Stimulated activated CD4-positive, alpha-beta T cell treated with anti-CD3 and anti-CD28 coated beads, Interleukin-2, amount 100 ng/mL, for 48 hours (primary cell): ENCODE results near the gene EVL.
A peak's percentile ranks its signal among the peaks of the same experiment; 100 is the strongest.

Experiments
- DNase-seq, 2 donors: peaks; one replicate each; pipeline ENCODE4 v3.0.0-alpha.2; 2020

EVL gene

DNA sequence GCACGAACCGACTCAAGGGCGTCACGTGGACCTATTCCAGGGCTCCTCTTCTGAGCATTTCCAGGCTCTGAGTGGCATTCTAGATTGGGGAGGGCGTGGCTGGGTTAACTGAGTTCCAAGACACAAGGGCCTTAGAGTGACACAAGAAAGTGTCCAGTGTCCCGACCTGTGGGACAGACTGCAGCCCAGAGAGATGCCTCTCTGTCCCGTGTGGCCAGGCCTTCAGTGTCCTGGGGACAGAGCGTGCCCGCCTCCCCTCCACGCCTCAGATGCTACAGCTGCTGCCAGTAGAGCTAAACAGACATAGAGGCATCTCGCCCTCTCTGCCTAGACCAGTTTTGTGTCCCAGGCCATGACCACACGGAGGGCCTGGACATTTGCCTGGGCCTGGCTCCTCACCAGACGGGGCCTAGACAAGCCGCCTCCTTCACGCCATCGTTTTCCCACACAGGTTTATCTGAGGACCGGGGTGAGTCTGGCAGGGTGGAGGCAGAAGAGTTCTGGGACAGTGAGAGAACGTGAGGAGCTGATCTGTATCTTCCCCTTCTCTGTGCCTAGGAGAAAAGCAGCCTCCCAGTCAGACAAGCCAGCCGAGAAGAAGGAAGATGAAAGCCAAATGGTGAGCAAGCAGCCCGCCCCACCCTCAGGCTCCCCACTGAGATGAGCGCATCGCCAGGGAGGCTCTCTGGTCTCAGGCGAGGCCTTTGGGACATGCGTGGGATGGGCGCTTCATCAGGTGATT, 67.1 kb downstream of the EVL start:
- DNase-seq: no peak

DNA sequence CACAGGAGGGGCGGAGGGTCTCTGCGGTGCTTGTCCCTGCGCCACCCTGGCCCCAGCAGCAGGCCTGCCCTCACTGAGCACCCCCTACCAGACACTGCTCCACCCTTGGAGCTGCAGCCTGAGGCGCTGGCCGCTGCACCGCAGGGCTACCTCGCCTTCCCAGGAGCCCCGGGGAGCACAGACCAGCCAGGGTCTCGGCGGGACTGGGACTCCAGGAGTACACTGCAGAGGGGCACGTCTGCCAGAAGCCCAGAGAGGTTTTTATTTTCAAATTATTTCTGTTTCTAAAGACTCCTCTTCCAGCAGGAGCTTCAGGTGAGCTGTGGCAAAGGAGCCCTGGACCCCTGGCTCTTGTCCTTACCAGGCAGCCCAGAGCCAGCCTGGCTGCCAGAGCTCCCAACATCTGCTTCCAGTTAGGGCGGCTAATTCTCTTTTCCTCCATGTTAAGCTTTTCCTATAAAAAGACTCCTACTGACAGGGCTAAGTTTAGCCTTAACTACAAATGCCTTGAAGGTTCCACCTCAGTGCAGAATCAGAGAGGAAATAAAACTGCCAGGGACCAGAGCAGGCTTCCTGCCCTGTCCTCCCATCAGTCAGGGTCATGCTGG, 67.8 kb downstream of the EVL start:
- no peak for DNase-seq

DNA sequence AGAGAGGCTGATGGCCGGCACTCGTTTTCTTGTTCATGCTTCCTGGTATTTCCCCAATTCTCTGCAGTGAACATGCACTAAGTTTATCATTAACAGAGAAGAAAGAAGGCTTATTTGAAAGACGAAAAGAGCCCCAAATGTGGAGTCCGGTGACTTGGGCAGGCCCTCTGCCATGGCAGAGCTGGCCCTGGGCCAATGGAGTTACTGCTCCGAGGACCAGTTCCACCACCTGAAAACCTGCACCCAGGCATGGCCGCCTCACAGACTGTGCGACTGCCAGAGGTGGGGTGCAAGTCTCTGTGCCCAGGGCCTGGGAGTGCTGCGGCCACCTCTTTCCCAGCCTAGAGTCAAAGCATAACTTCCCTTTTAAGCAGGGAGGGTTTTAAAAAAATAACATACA, 69.4 kb downstream of the EVL start:
- no peak for DNase-seq

DNA sequence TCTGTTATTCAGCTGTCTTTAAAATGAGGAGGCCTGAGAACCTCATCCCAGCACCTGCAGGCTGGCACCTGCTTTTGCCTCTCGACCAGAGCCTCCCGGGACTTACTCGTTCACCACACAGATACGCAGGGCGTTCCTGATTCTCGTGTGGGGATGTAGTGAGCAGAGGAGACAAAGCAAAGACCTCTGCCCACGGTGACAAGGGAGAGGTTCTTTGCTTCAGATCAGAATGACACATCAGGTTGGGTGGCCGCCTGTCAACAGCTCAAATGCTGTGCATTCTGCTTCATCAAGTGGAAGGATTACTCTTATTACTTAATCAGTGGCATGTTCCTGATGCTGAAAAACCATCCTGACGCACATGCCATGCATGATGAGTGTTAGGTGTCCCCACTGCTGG, 69.9 kb downstream of the EVL start:
- no peak for DNase-seq

DNA sequence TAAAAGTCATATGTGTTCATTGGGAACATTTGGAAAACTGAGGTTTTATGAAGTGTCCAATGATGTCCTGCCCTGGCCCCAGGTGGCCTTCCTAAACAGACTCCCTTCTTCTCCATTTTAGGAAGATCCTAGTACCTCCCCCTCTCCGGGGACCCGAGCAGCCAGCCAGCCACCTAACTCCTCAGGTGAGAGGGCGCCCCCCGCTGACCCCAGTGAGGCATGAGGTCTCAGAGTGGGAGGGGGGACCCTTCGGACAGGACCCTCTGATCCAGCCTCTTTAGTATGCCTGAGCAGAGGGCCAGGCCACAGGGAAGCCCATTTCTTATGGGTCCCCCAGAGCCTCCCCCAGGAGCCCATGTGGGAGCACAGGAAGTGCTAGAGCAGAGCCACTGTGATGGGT, 70.6 kb downstream of the EVL start:
- no peak for DNase-seq

DNA sequence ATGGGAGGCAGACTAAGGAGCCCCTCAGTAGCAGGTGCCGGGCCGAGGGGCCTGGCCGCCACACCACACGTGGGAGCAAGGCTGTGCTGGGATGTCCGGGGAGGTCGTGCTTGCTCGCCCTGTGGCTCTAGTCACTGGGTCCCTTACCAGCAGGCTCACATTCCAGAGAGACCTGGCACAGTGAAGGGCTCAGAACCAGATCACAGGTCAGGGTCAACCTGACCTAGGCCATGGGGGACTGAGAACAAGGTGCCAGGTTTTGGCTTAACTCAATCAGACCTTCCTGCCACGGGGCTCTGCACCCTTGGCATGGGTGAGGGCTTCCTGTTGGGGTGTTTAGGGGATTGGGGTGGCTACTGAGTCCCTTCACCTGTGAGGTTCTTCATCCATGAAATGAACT, 72.0 kb downstream of the EVL start:
- no peak for DNase-seq

DNA sequence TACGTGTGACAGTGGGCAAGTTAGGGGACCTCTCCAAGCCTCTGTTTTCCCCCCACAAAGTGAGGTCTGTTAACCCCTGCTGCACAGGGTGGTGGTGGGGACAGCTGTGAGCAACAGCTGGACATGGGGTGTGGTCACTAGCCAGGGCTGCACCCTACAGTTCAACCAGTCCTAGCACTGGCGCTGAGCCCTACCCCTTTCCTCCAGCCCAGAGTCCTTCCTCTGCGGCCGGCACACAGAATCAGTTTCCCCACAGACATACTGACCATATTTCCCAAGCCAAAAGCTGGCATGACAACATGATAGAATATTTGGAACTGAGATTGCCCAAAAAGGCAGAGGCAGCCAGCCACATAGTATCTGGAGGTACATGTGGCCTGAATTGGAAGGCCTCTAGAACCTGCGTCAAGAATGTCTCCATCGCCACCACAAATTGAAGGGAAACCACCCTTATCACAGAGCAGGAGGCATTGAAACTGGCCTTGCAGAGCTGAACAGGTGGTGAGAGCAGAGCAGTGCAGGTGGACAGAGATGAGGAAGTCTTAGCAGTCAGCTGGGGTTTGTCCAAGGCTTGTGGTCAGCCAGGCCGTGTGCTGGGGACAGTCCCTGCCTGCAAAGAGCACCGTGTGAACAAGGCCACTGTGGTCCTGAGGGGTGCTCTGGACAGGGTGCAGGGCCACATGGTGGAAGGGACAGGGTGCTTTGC, 73.0 kb downstream of the EVL start:
- no peak for DNase-seq

DNA sequence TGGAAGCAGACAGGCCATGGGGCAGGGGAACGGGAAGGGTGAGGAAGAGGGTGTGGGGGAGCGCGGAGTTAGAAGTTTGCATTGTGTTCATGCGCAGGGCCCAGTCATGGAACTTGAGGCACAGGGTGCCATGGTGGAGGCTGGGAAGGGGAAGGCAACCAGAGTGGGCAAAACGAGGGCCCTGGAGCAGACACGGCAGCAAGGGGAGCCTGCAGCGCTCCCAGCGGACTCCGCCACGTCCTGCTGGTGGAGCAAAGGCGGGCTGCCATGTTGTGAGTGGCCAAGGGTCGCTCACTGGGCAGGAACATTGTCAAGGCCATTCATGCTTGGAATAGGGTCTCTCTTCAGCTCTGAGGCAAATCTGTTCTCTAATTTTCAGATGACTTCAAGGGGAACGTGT, 73.7 kb downstream of the EVL start:
- DNase-seq: no peak

DNA sequence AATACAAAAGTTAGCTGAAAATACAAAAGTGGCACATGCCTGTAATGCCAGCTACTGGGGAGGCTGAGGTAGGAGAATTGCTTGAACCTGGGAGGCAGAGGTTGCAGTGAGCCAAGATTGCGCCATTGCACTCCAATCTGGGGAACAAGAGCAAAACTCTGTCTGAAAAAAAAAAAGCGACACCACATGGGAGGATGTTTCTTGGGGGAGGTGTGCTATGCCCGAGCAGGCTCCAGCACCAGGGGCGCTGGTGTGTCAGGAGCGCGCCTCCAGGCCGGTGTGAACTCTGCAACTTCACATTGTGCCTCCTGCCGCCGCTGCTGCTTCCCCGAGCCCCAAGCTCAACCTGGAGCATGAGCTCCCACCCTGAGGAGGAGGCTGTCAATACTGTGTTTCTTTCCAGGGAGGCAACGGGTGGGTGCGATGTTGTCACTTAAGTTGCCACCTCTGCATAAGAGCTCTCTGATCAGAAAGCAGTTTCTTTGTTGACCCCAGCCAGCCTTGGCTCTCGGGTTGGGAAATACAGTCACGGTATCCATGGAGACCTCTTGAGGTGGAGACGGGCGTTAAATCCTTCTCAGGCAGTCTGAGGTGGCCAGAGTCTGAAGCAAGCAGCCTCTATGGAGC, 75.3 kb downstream of the EVL start:
- no peak for DNase-seq

DNA sequence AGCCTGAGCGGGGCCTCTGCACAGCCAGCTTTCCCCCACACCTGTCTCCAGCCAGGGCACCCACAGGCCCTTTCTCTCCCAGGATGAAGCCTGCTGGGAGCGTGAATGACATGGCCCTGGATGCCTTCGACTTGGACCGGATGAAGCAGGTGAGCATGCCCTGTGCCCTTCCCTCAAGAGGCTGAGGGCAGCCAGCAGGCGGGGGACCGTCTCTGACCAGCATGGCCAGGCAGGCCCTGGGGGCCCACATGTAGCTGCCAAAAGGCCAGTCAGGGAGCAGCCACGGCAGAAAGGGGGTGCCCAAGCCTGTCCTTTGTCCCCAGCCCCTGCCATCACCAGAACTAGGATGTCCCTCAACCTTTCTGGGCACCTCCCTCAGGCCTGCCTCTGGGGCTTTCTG, 75.9 kb downstream of the EVL start:
- no peak for DNase-seq

DNA sequence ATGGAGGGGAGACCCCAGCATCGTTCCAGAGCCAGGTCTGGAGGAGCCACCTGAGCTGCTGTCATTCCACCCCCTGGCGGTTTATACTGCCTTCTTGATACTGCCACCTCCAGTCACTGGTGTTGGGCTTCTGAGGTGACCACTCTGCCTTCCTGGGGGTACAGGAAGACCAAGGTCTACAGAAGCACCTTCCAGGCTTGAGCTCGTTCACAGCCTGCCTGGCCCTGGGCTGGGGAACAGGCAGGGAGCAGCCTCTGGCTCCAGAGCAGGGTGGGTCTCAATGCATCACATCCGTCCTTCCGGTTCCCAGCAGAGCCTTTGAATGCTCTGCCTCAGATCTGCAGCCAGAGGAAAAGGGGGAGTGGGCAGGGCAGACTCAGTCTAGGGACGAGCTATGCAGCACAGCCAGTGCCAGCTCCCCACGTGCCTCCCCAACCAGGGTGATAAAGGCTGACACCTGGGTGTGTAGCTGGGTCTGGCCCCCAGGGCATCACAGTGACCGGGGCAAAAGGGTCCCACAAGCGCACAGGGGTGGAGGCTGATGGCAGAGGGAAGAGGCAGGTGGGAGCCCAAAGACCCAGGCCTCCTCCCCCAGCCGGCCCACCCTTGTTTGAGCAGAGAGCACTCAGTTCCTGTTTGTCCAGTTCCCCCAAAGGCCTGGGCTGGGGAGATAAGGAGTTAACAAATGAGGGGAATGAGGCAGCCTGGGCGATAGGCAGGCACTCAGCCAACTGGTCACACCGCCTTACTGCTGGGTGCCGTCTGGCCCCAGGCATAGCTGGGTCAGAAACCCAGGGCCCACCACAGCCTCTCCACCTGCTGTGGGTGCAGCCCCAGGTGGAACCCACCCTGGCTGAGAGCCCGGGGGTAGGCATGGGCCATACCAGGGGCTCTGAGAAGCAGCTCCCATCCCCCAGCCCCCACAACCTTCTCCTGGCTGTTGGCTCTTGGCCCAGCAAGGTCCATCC, 77.1 kb downstream of the EVL start:
- DNase-seq: no peak

DNA sequence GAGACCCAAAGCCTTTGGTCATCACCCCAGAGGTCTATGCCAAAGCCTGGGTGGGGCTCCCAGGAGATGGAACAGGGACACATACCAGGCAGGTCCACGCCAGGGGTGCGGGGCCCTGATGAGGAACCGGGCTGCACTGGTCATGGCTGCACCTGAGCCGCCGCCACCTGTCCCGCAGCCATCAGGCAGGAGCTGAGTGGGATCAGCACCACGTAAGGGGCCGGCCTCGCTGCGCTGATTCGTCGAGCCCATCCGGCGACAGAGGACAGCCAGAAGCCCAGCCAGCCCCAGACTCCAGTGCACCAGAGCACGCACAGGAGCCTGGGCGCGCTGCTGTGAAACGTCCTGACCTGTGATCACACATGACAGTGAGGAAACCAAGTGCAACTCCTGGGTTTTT, 78.3 kb downstream of the EVL start:
- no peak for DNase-seq

DNA sequence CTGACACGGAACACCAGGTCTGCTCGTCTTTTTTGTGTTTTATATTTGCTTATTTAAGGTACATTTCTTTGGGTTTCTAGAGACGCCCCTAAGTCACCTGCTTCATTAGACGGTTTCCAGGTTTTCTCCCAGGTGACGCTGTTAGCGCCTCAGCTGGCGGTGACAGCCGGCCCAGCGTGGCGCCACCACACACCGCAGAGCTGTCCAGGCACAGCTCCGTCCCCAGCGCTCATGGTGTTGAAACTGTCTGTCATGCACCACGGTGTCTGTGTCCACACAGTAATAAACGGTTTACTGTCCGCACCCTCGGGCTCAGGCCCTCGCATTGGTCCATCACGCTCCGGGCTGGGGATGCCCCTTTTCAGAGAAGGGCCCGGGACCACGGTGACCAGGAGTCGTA, 78.7 kb downstream of the EVL start:
- DNase-seq: no peak

DNA sequence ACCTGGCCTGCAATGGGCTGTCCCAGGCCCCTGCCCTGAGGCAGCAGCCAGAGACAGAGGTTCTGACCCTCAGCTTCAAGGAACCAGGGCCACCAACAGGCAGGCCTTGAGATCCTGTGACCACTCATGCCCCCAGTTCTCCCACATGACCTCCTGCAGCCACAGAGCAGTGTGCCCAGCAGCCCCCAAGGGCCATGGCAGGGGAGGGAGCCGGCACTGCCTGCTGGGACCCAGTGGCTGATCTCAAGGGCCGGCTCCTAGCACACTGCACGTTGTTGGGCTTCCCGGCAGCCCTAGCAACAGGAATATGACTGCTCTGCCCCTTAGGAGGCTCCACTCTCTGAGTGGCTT, 79.4 kb downstream of the EVL start:
- no peak for DNase-seq

DNA sequence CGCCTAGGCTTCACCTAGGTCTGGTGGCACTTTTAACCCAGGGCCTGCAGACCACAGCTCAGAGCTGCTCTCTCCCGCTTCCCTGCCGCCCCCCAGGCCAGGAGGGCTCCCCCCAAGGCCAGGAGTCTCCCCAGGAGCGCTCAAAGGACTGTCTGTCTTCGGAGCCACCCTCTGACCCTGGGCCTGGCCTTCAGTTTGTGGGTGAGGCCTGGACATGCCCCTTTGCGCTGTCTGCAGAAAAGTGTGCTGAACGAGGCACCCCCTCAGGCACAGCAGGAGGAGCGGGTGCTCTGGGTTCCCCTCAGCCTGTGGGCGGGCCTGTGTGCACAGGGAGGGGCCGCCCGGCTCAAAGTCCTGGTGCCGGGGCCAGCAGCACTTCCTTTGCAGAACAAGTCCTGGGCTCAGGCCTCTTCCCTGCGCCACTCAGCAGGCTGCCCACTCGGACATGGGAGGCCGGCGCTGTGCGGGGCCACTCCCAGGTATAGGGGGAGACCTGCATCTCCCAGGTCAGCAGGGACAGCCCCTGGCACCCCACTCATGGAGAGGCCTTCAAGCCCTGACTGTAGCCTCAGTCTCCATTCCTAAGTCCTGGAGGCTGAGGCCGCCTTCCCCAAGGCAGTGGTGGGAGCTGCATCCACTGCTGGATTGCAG, 79.9 kb downstream of the EVL start:
- no peak for DNase-seq

DNA sequence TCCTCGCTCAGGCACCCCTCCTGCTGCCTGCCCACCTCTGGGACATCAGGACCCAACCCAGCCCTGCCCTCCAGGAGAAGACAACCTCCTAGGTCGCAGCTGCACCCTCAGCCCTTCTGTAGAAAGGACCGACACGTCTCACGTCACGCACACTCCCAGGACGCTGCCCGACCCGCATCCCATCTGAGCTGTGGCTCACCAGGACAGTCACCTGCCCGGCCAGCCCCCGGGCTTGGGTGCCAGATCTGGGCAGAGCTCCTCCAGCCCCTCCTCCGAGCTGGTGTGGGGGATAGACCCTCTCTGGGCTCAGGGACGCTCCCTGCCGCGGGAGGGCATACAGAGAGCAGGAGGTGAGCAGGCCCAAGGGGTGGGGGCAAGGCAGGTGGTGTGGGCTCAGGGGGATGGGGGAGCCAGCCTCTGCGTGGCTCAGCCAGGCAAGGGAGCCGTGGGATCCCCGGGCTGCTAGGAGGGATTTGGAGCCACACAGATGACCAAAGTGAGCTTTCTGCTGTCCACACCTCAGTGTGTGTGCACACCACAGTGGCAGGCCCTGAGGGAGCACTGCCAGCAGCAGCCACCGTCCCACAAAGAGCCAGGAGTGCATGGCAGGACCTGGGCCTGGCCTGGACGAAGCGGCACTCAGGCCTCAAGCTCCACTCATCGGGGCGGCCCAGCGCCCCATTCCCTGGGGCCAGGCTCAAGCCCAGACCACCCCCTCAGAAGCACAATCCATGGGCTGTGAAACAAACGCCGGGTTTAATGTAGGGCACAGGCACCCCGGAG, 80.7 kb downstream of the EVL start:
- DNase-seq: no peak

DNA sequence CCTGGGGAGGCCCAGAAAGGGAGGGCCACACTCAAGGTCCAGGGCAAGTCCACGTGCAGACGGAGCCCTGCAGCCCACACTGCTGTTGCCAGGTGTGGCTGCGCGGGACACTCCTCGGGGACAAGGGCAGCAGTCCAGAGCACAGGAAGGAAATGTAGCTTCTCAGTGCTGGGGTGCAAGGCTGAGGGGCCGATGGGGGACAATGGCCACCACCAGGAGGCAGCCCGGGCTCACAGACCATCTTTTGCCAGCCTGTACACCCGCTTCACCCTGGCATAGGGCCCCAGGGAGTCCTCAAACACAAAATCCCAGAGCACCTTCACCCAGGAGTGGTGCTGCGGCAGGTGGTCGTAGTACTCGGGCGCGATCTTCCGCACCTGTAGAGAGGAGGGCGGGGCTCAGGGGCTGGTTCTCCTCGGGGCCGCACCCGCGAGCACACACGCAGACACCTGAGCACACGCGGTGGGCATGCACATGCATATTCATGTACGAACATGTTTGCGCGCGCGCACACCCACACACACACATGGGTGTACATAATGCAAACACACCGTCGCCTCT, 81.4 kb downstream of the EVL start:
- DNase-seq: no peak

DNA sequence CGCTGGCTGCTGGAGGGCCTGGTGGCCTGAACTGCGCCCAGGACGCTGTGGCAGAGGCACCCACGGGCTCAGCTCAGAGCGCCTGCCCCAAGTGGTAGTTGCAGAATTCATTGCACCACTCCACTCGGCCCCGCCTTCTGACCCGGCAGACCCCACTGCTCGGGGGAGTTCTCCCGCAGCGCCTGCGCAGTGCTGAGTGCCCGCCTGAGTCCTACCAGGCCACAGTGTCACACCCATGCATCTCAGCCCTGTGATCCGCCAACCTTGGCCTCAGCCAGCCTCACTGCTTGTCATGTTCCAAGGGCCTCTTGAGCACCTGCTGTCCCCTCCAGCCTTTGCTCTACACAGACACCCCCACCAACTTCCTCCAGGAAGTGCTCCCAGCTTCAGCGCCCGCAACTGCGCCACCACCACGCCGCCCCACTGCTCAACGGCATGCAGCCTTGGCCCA, 82.0 kb downstream of the EVL start:
- peak; percentile 29 to 38 for DNase-seq

DNA sequence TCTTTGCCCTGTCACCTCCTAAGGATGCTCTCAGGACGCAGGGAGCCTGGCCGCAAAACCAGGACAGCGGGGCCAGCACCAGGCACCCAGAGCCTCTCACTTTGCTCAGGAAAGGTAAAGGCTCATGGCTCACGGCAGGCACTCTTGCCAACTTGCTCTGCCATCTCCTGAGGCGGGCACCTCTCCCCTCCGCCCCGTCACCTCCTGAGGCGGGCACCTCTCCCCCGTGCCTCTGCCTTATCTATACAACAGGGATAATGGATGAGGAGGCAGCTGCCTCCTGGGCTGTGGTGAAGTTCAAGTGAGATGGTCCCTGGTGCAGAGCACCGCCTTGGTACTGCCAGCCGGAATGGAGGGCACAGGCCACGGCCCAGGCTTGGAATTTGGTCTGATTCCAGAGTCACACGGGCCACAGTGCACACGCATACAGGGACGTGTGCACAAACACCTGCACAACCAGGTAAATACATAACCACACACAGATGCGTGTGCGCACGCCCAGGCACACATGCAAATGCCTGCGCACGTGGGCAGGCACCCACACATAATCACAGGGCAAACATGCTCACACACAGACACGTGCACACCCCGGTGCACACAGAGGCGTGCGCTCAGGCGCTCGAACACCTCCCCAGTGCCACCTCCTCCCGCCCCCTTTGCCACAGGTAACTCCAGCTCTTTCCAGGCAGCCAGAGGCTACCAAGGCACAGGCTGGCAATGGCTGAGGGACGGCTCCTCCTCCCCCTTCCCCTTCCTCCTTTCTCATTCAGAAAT, 82.7 kb downstream of the EVL start:
- no peak for DNase-seq
